GM21528 (cell line): ENCODE results near the gene BRICD5.
"Not testable (repeated sequence)": the region's sequence is repeated elsewhere in the genome, so short reads cannot be mapped to it uniquely, and the experiment has no call there.

Source experiments
- ATAC-seq: cut with Tn5 transposase; IDR thresholded peaks from one replicate; pipeline ENCODE4 v1.9.1; 2021; ENCODE audit warnings: mild to moderate bottlenecking, moderate library complexity; ENCODE audit not compliant: unreplicated experiment, low FRiP score

The BRICD5 gene

GRCh38 chr16:2204416-2205103 is 6.1 kb downstream of the BRICD5 start:
- no peak for ATAC-seq

GRCh38 chr16:2203119-2203688 is 7.5 kb downstream of the BRICD5 start:
- not testable (repeated sequence) for ATAC-seq

- no peak for ATAC-seq
Observed at GRCh38 chr16:2200313-2200712, 10.3 kb downstream of the BRICD5 start.

- no peak for ATAC-seq
Observed at GRCh38 chr16:2199621-2200139, 11.0 kb downstream of the BRICD5 start.

- no peak for ATAC-seq
Observed at GRCh38 chr16:2199095-2199494, 11.6 kb downstream of the BRICD5 start.

GRCh38 chr16:2198283-2198682 is 12.4 kb downstream of the BRICD5 start:
- ATAC-seq, result no peak

- no peak for ATAC-seq
Observed at GRCh38 chr16:2197765-2198164, 12.9 kb downstream of the BRICD5 start.

GRCh38 chr16:2196981-2197511 is 13.6 kb downstream of the BRICD5 start:
- ATAC-seq, result no peak

GRCh38 chr16:2196162-2196980 is 14.3 kb downstream of the BRICD5 start, which contains the start of gene CASKIN1:
CASKIN1 (minus strand) TSS chr16:2196605; CDS start chr16:2196432, 173 bp downstream.
- ATAC-seq, result no peak

- no peak for ATAC-seq
Observed at GRCh38 chr16:2195322-2196161, 15.1 kb downstream of the BRICD5 start.

GRCh38 chr16:2194852-2195321 is 15.8 kb downstream of the BRICD5 start:
- ATAC-seq, result no peak

- ATAC-seq, result no peak
Observed at GRCh38 chr16:2194166-2194834, 16.4 kb downstream of the BRICD5 start.

GRCh38 chr16:2191446-2191706 is 19.3 kb downstream of the BRICD5 start:
- no peak for ATAC-seq

GRCh38 chr16:2190659-2191445 is 19.8 kb downstream of the BRICD5 start:
- no peak for ATAC-seq

GRCh38 chr16:2190002-2190658 is 20.5 kb downstream of the BRICD5 start:
- ATAC-seq, result no peak

GRCh38 chr16:2189252-2189893 is 21.3 kb downstream of the BRICD5 start:
- ATAC-seq, result no peak

GRCh38 chr16:2188395-2188794 is 22.3 kb downstream of the BRICD5 start:
- no peak for ATAC-seq

- no peak for ATAC-seq
Observed at GRCh38 chr16:2187212-2187611, 23.5 kb downstream of the BRICD5 start.
